Measurements from ENCODE around the gene FRRS1.

DNA sequence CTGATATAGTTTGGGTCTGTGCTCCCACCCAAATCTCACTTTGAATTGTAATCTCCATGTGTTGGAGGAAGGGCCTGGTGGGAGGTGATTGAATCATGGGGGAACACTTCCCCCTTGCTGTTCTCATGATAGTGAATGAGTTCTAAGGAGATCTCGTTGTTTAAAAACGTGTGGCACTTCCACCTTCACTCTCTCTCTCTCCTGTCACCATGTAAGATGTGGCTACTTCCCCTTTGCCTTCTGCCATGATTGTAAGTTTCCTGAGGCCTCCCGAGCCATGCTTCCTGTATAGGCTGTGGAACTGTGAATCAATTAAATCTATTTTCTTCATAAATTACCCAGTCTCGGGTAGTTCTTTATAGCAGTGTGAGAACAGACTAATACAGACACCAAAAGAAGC is 40.4 kb downstream of the FRRS1 start:
- TF ChIP-seq, protein P1, sequence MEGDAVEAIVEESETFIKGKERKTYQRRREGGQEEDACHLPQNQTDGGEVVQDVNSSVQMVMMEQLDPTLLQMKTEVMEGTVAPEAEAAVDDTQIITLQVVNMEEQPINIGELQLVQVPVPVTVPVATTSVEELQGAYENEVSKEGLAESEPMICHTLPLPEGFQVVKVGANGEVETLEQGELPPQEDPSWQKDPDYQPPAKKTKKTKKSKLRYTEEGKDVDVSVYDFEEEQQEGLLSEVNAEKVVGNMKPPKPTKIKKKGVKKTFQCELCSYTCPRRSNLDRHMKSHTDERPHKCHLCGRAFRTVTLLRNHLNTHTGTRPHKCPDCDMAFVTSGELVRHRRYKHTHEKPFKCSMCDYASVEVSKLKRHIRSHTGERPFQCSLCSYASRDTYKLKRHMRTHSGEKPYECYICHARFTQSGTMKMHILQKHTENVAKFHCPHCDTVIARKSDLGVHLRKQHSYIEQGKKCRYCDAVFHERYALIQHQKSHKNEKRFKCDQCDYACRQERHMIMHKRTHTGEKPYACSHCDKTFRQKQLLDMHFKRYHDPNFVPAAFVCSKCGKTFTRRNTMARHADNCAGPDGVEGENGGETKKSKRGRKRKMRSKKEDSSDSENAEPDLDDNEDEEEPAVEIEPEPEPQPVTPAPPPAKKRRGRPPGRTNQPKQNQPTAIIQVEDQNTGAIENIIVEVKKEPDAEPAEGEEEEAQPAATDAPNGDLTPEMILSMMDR (IDR thresholded peaks at IDR 0.05; ENCODE audit: low read depth, low read length): no peak
- no peak for TF ChIP-seq POLR2A (IDR thresholded peaks at IDR 0.05; ENCODE audit: extremely low read depth, insufficient read length)
